ENCODE measurements around the gene CCDC30.

DNA sequence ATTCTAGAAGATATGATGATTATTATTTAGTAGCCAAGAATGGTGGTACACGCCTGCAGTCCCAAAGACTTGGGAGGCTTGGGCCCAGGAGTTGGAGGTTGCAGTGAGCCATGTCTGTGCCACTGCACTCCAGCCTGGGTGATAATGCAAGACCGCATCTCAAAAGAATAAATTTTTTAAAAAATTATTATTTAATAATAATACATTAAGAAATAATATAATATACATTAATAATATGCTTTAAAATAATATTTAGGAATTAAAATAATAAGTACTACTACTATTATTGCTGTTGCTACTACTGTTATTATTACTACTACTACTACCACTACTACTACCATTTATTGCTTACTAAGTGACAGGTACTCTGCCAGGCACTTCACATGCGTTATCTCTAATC lies 27.2 kb downstream of the CCDC30 start:
- TF ChIP-seq, protein P1, sequence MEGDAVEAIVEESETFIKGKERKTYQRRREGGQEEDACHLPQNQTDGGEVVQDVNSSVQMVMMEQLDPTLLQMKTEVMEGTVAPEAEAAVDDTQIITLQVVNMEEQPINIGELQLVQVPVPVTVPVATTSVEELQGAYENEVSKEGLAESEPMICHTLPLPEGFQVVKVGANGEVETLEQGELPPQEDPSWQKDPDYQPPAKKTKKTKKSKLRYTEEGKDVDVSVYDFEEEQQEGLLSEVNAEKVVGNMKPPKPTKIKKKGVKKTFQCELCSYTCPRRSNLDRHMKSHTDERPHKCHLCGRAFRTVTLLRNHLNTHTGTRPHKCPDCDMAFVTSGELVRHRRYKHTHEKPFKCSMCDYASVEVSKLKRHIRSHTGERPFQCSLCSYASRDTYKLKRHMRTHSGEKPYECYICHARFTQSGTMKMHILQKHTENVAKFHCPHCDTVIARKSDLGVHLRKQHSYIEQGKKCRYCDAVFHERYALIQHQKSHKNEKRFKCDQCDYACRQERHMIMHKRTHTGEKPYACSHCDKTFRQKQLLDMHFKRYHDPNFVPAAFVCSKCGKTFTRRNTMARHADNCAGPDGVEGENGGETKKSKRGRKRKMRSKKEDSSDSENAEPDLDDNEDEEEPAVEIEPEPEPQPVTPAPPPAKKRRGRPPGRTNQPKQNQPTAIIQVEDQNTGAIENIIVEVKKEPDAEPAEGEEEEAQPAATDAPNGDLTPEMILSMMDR (IDR thresholded peaks at IDR 0.05), result no peak
- no peak for TF ChIP-seq POLR2A (IDR thresholded peaks at IDR 0.05; ENCODE audit: low read depth)
- no peak for TF ChIP-seq POLR2AphosphoS5 (IDR thresholded peaks at IDR 0.05)
- no peak for TF ChIP-seq EP300 (IDR thresholded peaks at IDR 0.05)

Data from esophagus muscularis mucosa (tissue), 4 donors.